HEK293 (cell line): ENCODE measurements around the gene ECPAS.
A peak's percentile ranks its signal among the peaks of the same experiment; 100 is the strongest.

Experiments used
- CTCF ChIA-PET: fragments of 350-600 bp; formaldehyde crosslinking; extraction: SDS; loops from one replicate; lab custom pipeline; 2021; ENCODE audit warnings: antibody characterized with exemption; lab: Yijun Ruan, JAX
- POLR2A ChIA-PET: fragments of 300-600 bp; formaldehyde crosslinking; extraction: SDS; loops from one replicate; lab custom pipeline; 2020; ENCODE audit warnings: antibody characterized with exemption, inconsistent platforms; lab: Yijun Ruan, JAX
- H3K27ac ChIP-seq: fragments of 200-500 bp; sonication (Bioruptor generic); 2 replicates; pipeline ENCODE4 v1.5.1; 2014; ENCODE audit warnings: low read depth, low read length, control low read depth, inconsistent platforms; ENCODE audit errors: extremely low read depth
- H3K36me3 ChIP-seq, 2 experiments: fragments of 200-500 bp in 1 of 2; sonication (Bioruptor generic) in 1 of 2; 1 replicate in 1 of 2; 2 replicates in 1 of 2; pipeline ENCODE4 v1.5.1; 2014 to 2017; ENCODE audit warnings: inconsistent platforms in 2 of 2, low read length in 2 of 2; ENCODE audit not compliant: control insufficient read depth in 2 of 2, insufficient read depth in 1 of 2
- H3K4me1 ChIP-seq: fragments of 200-500 bp; sonication (Bioruptor generic); 2 replicates; pipeline ENCODE4 v1.5.1; 2014; ENCODE audit warnings: mild to moderate bottlenecking, low read length, inconsistent platforms; ENCODE audit not compliant: control insufficient read depth, insufficient read depth
- H3K4me3 ChIP-seq: 2 replicates; pipeline ENCODE4 v1.5.1; 2011; ENCODE audit warnings: low read depth, mild to moderate bottlenecking, control low read depth, low read length, moderate library complexity
- H3K9me3 ChIP-seq: fragments of 200-500 bp; sonication (Bioruptor generic); 2 replicates; pipeline ENCODE4 v1.5.1; 2014; ENCODE audit warnings: low read depth, low read length, inconsistent platforms; ENCODE audit not compliant: control insufficient read depth, insufficient read depth
- ATF2 ChIP-seq: fragments of 450-650 bp; formaldehyde crosslinking; IDR thresholded peaks from 2 replicates; pipeline ENCODE4 v1.5.1; 2016; ENCODE audit warnings: missing biosample characterization, missing genetic modification characterization, low read depth
- CTCF ChIP-seq: fragments of 450-650 bp; formaldehyde crosslinking; IDR thresholded peaks from 2 replicates; pipeline ENCODE4 v1.5.1; 2016; ENCODE audit warnings: missing biosample characterization, missing genetic modification characterization
- HIC1 ChIP-seq: fragments of 450-650 bp; formaldehyde crosslinking; IDR thresholded peaks from 2 replicates; pipeline ENCODE4 v1.5.1; 2016; ENCODE audit warnings: missing biosample characterization, missing genetic modification characterization
- HOXC10 ChIP-seq: sonication (generic); formaldehyde crosslinking; IDR thresholded peaks from 2 replicates; pipeline ENCODE4 v1.8.1; 2023; ENCODE audit warnings: mild to moderate bottlenecking, missing genetic modification reagents
- KLF9 ChIP-seq: fragments of 450-650 bp; formaldehyde crosslinking; IDR thresholded peaks from 2 replicates; pipeline ENCODE4 v1.5.1; 2016; ENCODE audit warnings: missing biosample characterization, missing genetic modification characterization, low read depth
- OSR2 ChIP-seq: fragments of 450-650 bp; formaldehyde crosslinking; IDR thresholded peaks from 2 replicates; pipeline ENCODE4 v1.5.1; 2016; ENCODE audit warnings: missing biosample characterization, missing genetic modification characterization
- SCRT1 ChIP-seq: fragments of 450-650 bp; formaldehyde crosslinking; IDR thresholded peaks from 2 replicates; pipeline ENCODE4 v1.5.1; 2016; ENCODE audit warnings: missing biosample characterization, missing genetic modification characterization, borderline replicate concordance
- SP3 ChIP-seq: fragments of 450-650 bp; formaldehyde crosslinking; IDR thresholded peaks from 2 replicates; pipeline ENCODE4 v1.5.1; 2016; ENCODE audit warnings: missing biosample characterization, missing genetic modification characterization
- ZBTB10 ChIP-seq: fragments of 450-650 bp; formaldehyde crosslinking; IDR thresholded peaks from 2 replicates; pipeline ENCODE4 v1.5.1; 2016; ENCODE audit warnings: missing biosample characterization, missing genetic modification characterization
- ZBTB17 ChIP-seq: fragments of 450-650 bp; formaldehyde crosslinking; IDR thresholded peaks from 2 replicates; pipeline ENCODE4 v1.5.1; 2016; ENCODE audit warnings: missing biosample characterization, missing genetic modification characterization
- ZBTB8A ChIP-seq: fragments of 450-650 bp; formaldehyde crosslinking; IDR thresholded peaks from 2 replicates; pipeline ENCODE4 v1.5.1; 2016; ENCODE audit warnings: missing biosample characterization, missing genetic modification characterization
- ZFHX2 ChIP-seq: fragments of 450-650 bp; formaldehyde crosslinking; conservative IDR thresholded peaks from 2 replicates; pipeline ENCODE4 v1.5.1; 2016; ENCODE audit warnings: missing biosample characterization, missing genetic modification characterization
- ZIC2 ChIP-seq: fragments of 450-650 bp; formaldehyde crosslinking; IDR thresholded peaks from 2 replicates; pipeline ENCODE4 v1.5.1; 2016; ENCODE audit warnings: missing biosample characterization, missing genetic modification characterization
- ZNF148 ChIP-seq: fragments of 450-650 bp; formaldehyde crosslinking; IDR thresholded peaks from 2 replicates; pipeline ENCODE4 v1.5.0; 2017; ENCODE audit warnings: missing biosample characterization, missing genetic modification characterization, borderline replicate concordance
- ZNF155 ChIP-seq: fragments of 450-650 bp; formaldehyde crosslinking; IDR thresholded peaks from 2 replicates; pipeline ENCODE4 v1.5.1; 2016; ENCODE audit warnings: missing biosample characterization, missing genetic modification characterization
- ZNF175 ChIP-seq: fragments of 450-650 bp; formaldehyde crosslinking; IDR thresholded peaks from 2 replicates; pipeline ENCODE4 v1.5.1; 2016; ENCODE audit warnings: missing biosample characterization, missing genetic modification characterization
- ZNF211 ChIP-seq: fragments of 450-650 bp; formaldehyde crosslinking; IDR thresholded peaks from 2 replicates; pipeline ENCODE4 v1.5.1; 2016; ENCODE audit warnings: low read depth, missing biosample characterization, missing genetic modification characterization
- ZNF24 ChIP-seq: fragments of 450-650 bp; formaldehyde crosslinking; IDR thresholded peaks from 2 replicates; pipeline ENCODE4 v1.5.1; 2016; ENCODE audit warnings: missing biosample characterization, missing genetic modification characterization
- ZNF366 ChIP-seq: fragments of 450-650 bp; formaldehyde crosslinking; conservative IDR thresholded peaks from 2 replicates; pipeline ENCODE4 v1.5.1; 2016; ENCODE audit warnings: missing biosample characterization, missing genetic modification characterization
- ZNF473 ChIP-seq: fragments of 450-650 bp; formaldehyde crosslinking; IDR thresholded peaks from 2 replicates; pipeline ENCODE4 v1.5.1; 2017; ENCODE audit warnings: missing biosample characterization, missing genetic modification characterization
- ZNF521 ChIP-seq: fragments of 450-650 bp; formaldehyde crosslinking; IDR thresholded peaks from 2 replicates; pipeline ENCODE4 v1.5.1; 2017; ENCODE audit warnings: missing biosample characterization, mild to moderate bottlenecking, missing genetic modification characterization
- ZNF529 ChIP-seq: fragments of 450-650 bp; formaldehyde crosslinking; IDR thresholded peaks from 2 replicates; pipeline ENCODE4 v1.5.1; 2017; ENCODE audit warnings: missing genetic modification characterization, missing biosample characterization; ENCODE audit not compliant: insufficient replicate concordance
- ZNF660 ChIP-seq: fragments of 450-650 bp; IDR thresholded peaks from 2 replicates; pipeline ENCODE4 v1.5.1; 2018; ENCODE audit warnings: missing biosample characterization, mild to moderate bottlenecking, missing genetic modification characterization
- ZNF701 ChIP-seq: fragments of 450-650 bp; formaldehyde crosslinking; IDR thresholded peaks from 2 replicates; pipeline ENCODE4 v1.5.1; 2016; ENCODE audit warnings: missing biosample characterization, missing genetic modification characterization
- ZNF791 ChIP-seq: fragments of 450-650 bp; formaldehyde crosslinking; IDR thresholded peaks from 2 replicates; pipeline ENCODE4 v1.5.1; 2016; ENCODE audit warnings: missing biosample characterization, missing genetic modification characterization
- ZSCAN16 ChIP-seq: fragments of 450-650 bp; formaldehyde crosslinking; IDR thresholded peaks from 2 replicates; pipeline ENCODE4 v1.5.1; 2016; ENCODE audit warnings: missing biosample characterization, missing genetic modification characterization

Gene ECPAS

GRCh38 chr9:111525056-111525977, 41.1 kb upstream of the ECPAS start, which contains the start of gene ZNF483:
TSS of gene ZNF483 (plus strand) at chr9:111525179. CDS start at chr9:111527396, 2,217 bp downstream.
- ChIA-PET CTCF (interaction anchor here (0.5 to 0.6 kb wide), 2 partner anchors 96 to 134 kb away, joined by 3 to 6 read pairs; no protein-coding TSS in a partner anchor), POLR2A (interaction anchor here (0.5 to 1.9 kb wide), 9 partner anchors 8 to 400 kb away, joined by 3 to 7 read pairs (median 4); partner anchors contain the start of gene DNAJC25)
- H3K4me3 ChIP-seq: peak within 1 kb of the TSS; percentile 93
- H3K27ac ChIP-seq: peak within 1 kb of the TSS; percentile 34; the same call in 1 of the 2 replicates
- H3K36me3 ChIP-seq: peaks cover 3 to 33% of the 10 kb centered on the region in 2 experiments; a peak in 2 of 3 replicates
- 0 out of 2 replicates have a peak, but pooled peaks cover 2% of the 10 kb centered on the region for H3K4me1 ChIP-seq
- no peaks in the 10 kb centered on the region for H3K9me3 ChIP-seq
- TF ChIP-seq ZBTB8A (tag by site-specific recombination): 0 out of 2 replicates have a peak, but pooled peaks have one; percentile 32
- peak; percentile 56 for TF ChIP-seq ZIC2 (tag by site-specific recombination)
- TF ChIP-seq ZFHX2 (tag by site-specific recombination): peak; percentile 57; the same call in 1 of the 2 replicates
- TF ChIP-seq ZNF366: 0 out of 2 replicates have a peak, but pooled peaks have one; percentile 26
- TF ChIP-seq ATF2: peak; percentile 95
- TF ChIP-seq ZSCAN16 (tag by site-specific recombination): no peak
- no peak for TF ChIP-seq ZNF521
- TF ChIP-seq ZNF660 (tag by site-specific recombination): no peak
- TF ChIP-seq ZNF148: no peak
- 0 out of 2 replicates have a peak, but pooled peaks have one; percentile 30 for TF ChIP-seq ZBTB10 (tag by site-specific recombination)
- no peak for TF ChIP-seq ZNF791 (tag by site-specific recombination)
- no peak for TF ChIP-seq SP3 (tag by site-specific recombination)
- TF ChIP-seq SCRT1: peak; percentile 83
- TF ChIP-seq ZNF155: no peak
- TF ChIP-seq ZNF473 (tag by site-specific recombination): no peak
- no peak for TF ChIP-seq KLF9 (tag by site-specific recombination)
- no peak for TF ChIP-seq ZNF701 (tag by site-specific recombination)
- TF ChIP-seq ZNF24 (tag by site-specific recombination): no peak
- TF ChIP-seq ZBTB17 (tag by site-specific recombination): no peak
- no peak for TF ChIP-seq HOXC10
- peak; percentile 46; the same call in 1 of the 2 replicates for TF ChIP-seq HIC1 (tag by site-specific recombination)
- TF ChIP-seq ZNF529: no peak
- TF ChIP-seq ZNF175 (tag by site-specific recombination): no peak
- peak; percentile 50; the same call in 1 of the 2 replicates for TF ChIP-seq OSR2 (tag by site-specific recombination)
- TF ChIP-seq CTCF (tag by site-specific recombination): 0 out of 2 replicates have a peak, but pooled peaks have one; percentile 17
- no peak for TF ChIP-seq ZNF211
